IMR-90 (cell line): ENCODE data around the gene RAB39A. TPM values are rescaled to one million over a fixed set of nuclear protein-coding genes. Genes with fewer than 3 reads are reported as not detected.

Experiments
- ATAC-seq: fragments of 200-7000 bp; cut with Tn5 transposase; 2 replicates; pipeline ENCODE4 v1.9.1; 2020; ENCODE audit warnings: low read depth, mild to moderate bottlenecking, moderate library complexity
- BruUV-seq: library from RNA; stranded (reverse); fragments of 400-500 nt; replicated peaks from 2 replicates; lab custom pipeline; 2021; lab: Mats Ljungman, UMichigan
- CTCF ChIA-PET: fragments of 300-600 bp; formaldehyde crosslinking; extraction: SDS; loops from one replicate; lab custom pipeline; 2021; ENCODE audit warnings: antibody characterized with exemption; lab: Yijun Ruan, JAX
- POLR2A ChIA-PET: fragments of 300-600 bp; sonication (Branson Sonifier 250); formaldehyde crosslinking; loops from one replicate; lab custom pipeline; 2022; ENCODE audit warnings: antibody characterized with exemption; ENCODE audit not compliant: unreplicated experiment; lab: Charles Lee
- DNase-seq: peaks from one replicate; pipeline ENCODE4 v3.0.0; 2013
- H2AFZ ChIP-seq: replicated peaks from 2 replicates; pipeline ENCODE3; 2013; ENCODE audit warnings: low read length, mild to moderate bottlenecking; ENCODE audit not compliant: poor library complexity
- H2AK5ac ChIP-seq: 2 replicates; pipeline ENCODE4 v1.6.1; 2013; ENCODE audit warnings: low read depth, low read length, inconsistent platforms
- H2AK9ac ChIP-seq: replicated peaks from 2 replicates; pipeline ENCODE3; 2013; ENCODE audit warnings: mild to moderate bottlenecking, low read depth, low read length, moderate library complexity; ENCODE audit not compliant: poor library complexity
- H2BK120ac ChIP-seq: 2 replicates; pipeline ENCODE4 v1.6.1; 2013; ENCODE audit warnings: low read depth, low read length, inconsistent platforms
- H2BK15ac ChIP-seq: 3 replicates; pipeline ENCODE4 v1.6.1; 2013; ENCODE audit warnings: low read depth, low read length, inconsistent platforms
- H2BK20ac ChIP-seq: 2 replicates; pipeline ENCODE4 v1.6.1; 2013; ENCODE audit warnings: low read depth, mild to moderate bottlenecking, inconsistent platforms, low read length, moderate library complexity
- H2BK5ac ChIP-seq: 2 replicates; pipeline ENCODE4 v1.6.1; 2013; ENCODE audit warnings: mild to moderate bottlenecking, low read depth, low read length, inconsistent platforms; ENCODE audit not compliant: poor library complexity, severe bottlenecking
- H3K14ac ChIP-seq: replicated peaks from 2 replicates; pipeline ENCODE4 v1.6.1; 2013; ENCODE audit warnings: low read depth, low read length, inconsistent platforms
- H3K18ac ChIP-seq: 2 replicates; pipeline ENCODE4 v1.6.1; 2013; ENCODE audit warnings: low read depth, low read length, control low read depth
- H3K23ac ChIP-seq: 2 replicates; pipeline ENCODE4 v1.6.1; 2013; ENCODE audit warnings: low read depth, low read length, inconsistent platforms
- H3K27ac ChIP-seq: 2 replicates; pipeline ENCODE4 v1.5.1; 2013; ENCODE audit warnings: mild to moderate bottlenecking, control low read depth, low read length; ENCODE audit not compliant: insufficient read depth
- H3K27me3 ChIP-seq: 2 replicates; pipeline ENCODE4 v1.6.1; 2013; ENCODE audit warnings: low read length; ENCODE audit not compliant: control insufficient read depth, insufficient read depth
- H3K36me3 ChIP-seq: 2 replicates; pipeline ENCODE4 v1.6.1; 2013; ENCODE audit warnings: low read length, mixed read lengths; ENCODE audit not compliant: control insufficient read depth, insufficient read depth
- H3K4ac ChIP-seq: 2 replicates; pipeline ENCODE4 v1.6.1; 2013; ENCODE audit warnings: low read depth, low read length, inconsistent platforms
- H3K4me1 ChIP-seq: 2 replicates; pipeline ENCODE4 v1.6.1; 2013; ENCODE audit warnings: low read length, mixed read lengths; ENCODE audit not compliant: control insufficient read depth, insufficient read depth
- H3K4me2 ChIP-seq: 2 replicates; pipeline ENCODE4 v1.6.1; 2013; ENCODE audit warnings: low read depth, mild to moderate bottlenecking, control low read depth, low read length, moderate library complexity
- H3K4me3 ChIP-seq: 2 replicates; pipeline ENCODE4 v1.5.1; 2013; ENCODE audit warnings: low read depth, mild to moderate bottlenecking, control low read depth, low read length, moderate library complexity; ENCODE audit not compliant: insufficient read depth
- H3K56ac ChIP-seq: 2 replicates; pipeline ENCODE4 v1.6.1; 2013; ENCODE audit warnings: low read length, inconsistent platforms; ENCODE audit not compliant: insufficient read depth; ENCODE audit errors: extremely low read depth
- H3K79me1 ChIP-seq, 2 experiments: 2 replicates each; pipeline ENCODE4 v1.6.1; 2013; ENCODE audit warnings: low read length in 2 of 2, inconsistent platforms in 1 of 2, low read depth in 1 of 2
- H3K9ac ChIP-seq: 2 replicates; pipeline ENCODE4 v1.6.1; 2013; ENCODE audit warnings: low read depth, low read length, control low read depth
- H3K9me1 ChIP-seq: 2 replicates; pipeline ENCODE4 v1.6.1; 2013; ENCODE audit warnings: low read length, inconsistent platforms; ENCODE audit not compliant: insufficient read depth
- H3K9me3 ChIP-seq: 2 replicates; pipeline ENCODE4 v1.6.1; 2013; ENCODE audit warnings: low read length; ENCODE audit not compliant: control insufficient read depth, insufficient read depth
- H4K20me1 ChIP-seq: 2 replicates; pipeline ENCODE4 v1.6.1; 2013; ENCODE audit warnings: low read length, inconsistent platforms; ENCODE audit not compliant: insufficient read depth
- H4K5ac ChIP-seq: 2 replicates; pipeline ENCODE4 v1.6.1; 2013; ENCODE audit warnings: mild to moderate bottlenecking, low read depth, low read length, control low read depth
- H4K8ac ChIP-seq, 2 experiments: 2 replicates each; pipeline ENCODE4 v1.6.1; 2013; ENCODE audit warnings: low read depth in 2 of 2, low read length in 2 of 2, control low read depth in 1 of 2, inconsistent platforms in 1 of 2
- H4K91ac ChIP-seq: 2 replicates; pipeline ENCODE4 v1.6.1; 2013; ENCODE audit warnings: low read depth, low read length, inconsistent platforms; ENCODE audit not compliant: insufficient read depth
- BHLHE40 ChIP-seq: fragments of 150-350 bp; IDR thresholded peaks from 2 replicates; pipeline ENCODE4 v1.6.1; 2016; ENCODE audit warnings: mild to moderate bottlenecking, low read depth, low read length
- CHD1 ChIP-seq: IDR thresholded peaks from 2 replicates; pipeline ENCODE4 v1.6.1; 2012; ENCODE audit warnings: low read depth, low read length, improper control_type of control experiment
- CTCF ChIP-seq: conservative IDR thresholded peaks from 2 replicates; pipeline ENCODE4 v1.5.1; 2012; ENCODE audit warnings: mild to moderate bottlenecking, low read depth, low read length, improper control_type of control experiment
- ELK1 ChIP-seq: fragments of 150-350 bp; IDR thresholded peaks from 2 replicates; pipeline ENCODE4 v1.6.1; 2016; ENCODE audit warnings: low read depth, mild to moderate bottlenecking, low read length, moderate library complexity, borderline replicate concordance
- FOS ChIP-seq: fragments of 150-350 bp; IDR thresholded peaks from 2 replicates; pipeline ENCODE4 v1.6.1; 2016; ENCODE audit warnings: low read depth, low read length
- MAFK ChIP-seq: IDR thresholded peaks from 2 replicates; pipeline ENCODE4 v1.6.1; 2012; ENCODE audit warnings: low read depth, low read length, improper control_type of control experiment
- MAZ ChIP-seq: IDR thresholded peaks from 2 replicates; pipeline ENCODE4 v1.6.1; 2012; ENCODE audit warnings: low read depth, mild to moderate bottlenecking, low read length, improper control_type of control experiment, moderate library complexity, borderline replicate concordance
- MXI1 ChIP-seq: IDR thresholded peaks from 2 replicates; pipeline ENCODE4 v1.6.1; 2012; ENCODE audit warnings: low read depth, mild to moderate bottlenecking, low read length, moderate library complexity, borderline replicate concordance
- NFE2L2 ChIP-seq: fragments of 150-350 bp; IDR thresholded peaks from 2 replicates; pipeline ENCODE4 v1.6.1; 2016; ENCODE audit warnings: low read depth, mild to moderate bottlenecking, low read length
- POLR2A ChIP-seq: IDR thresholded peaks from 2 replicates; pipeline ENCODE4 v1.6.1; 2012; ENCODE audit warnings: mild to moderate bottlenecking, low read depth, low read length
- RAD21 ChIP-seq: IDR thresholded peaks from 2 replicates; pipeline ENCODE4 v1.6.1; 2012; ENCODE audit warnings: low read length, improper control_type of control experiment
- RCOR1 ChIP-seq: IDR thresholded peaks from 2 replicates; pipeline ENCODE4 v1.6.1; 2012; ENCODE audit warnings: mild to moderate bottlenecking, low read length, improper control_type of control experiment; ENCODE audit not compliant: insufficient replicate concordance
- RFX5 ChIP-seq: IDR thresholded peaks from 2 replicates; pipeline ENCODE4 v1.8.0; 2012; ENCODE audit warnings: low read depth, mild to moderate bottlenecking, low read length, moderate library complexity
- SMC3 ChIP-seq: fragments of 150-350 bp; IDR thresholded peaks from 2 replicates; pipeline ENCODE4 v1.6.1; 2016; ENCODE audit warnings: low read depth, mild to moderate bottlenecking, antibody characterized with exemption, low read length, moderate library complexity
- WGBS, 2 experiments: methylation state at CpG; one replicate each; pipeline versions ENCODE4 v1.1.5 to v1.1.7; 2013; ENCODE audit warnings: missing lambda C conversion rate in 2 of 2; ENCODE audit not compliant: insufficient read length in 1 of 2; ENCODE audit errors: extremely low coverage in 2 of 2; 5-methylcytosine and 5-hydroxymethylcytosine counted together
- dilution Hi-C: fragments of 300-500 bp; cut with HindIII; formaldehyde crosslinking; loops from one replicate; pipeline ENCODE4 v1.14.3; 2018; ENCODE audit warnings: low sequenced_read_pairs; ENCODE audit not compliant: unreplicated experiment
- in situ Hi-C: fragments of 300-500 bp; cut with MboI; formaldehyde crosslinking; loops from 3 replicates; pipeline ENCODE4 v1.14.3; 2019; ENCODE audit warnings: low sequenced_read_pairs, inconsistent platforms, mixed read lengths
- intact Hi-C: fragments of 100-400 bp; cut with micrococcal nuclease; formaldehyde crosslinking; loops from 2 replicates; pipeline ENCODE4 v1.10.0; 2022
- polyA plus RNA-seq, 3 experiments: library from polyadenylated mRNA; depleted of rRNA; stranded (reverse); fragments of >200 nt; gene quantifications; 2 replicates each; pipeline ENCODE4 v1.2.3, GENCODE V29; 2012; ENCODE audit warnings: low replicate concordance in 1 of 3
- total RNA-seq: library from RNA; depleted of rRNA; stranded (reverse); fragments of >200 nt; gene quantifications from 2 replicates; pipeline ENCODE4 v1.2.3, GENCODE V29; 2012

RAB39A gene
- total and polyA plus RNA-seq, 2 of the 4 experiments (the other 2 are of a cell fraction) = not detected

GRCh38 chr11:108008656-108009496 is 80.6 kb downstream of the RAB39A start, which contains the start of gene CUL5:
Gene CUL5 (plus strand): TSS chr11:108008898. CDS start chr11:108009349, 451 bp downstream.
- Histone ChIP-seq H4K20me1 (peaks cover 9% of the 10 kb centered on the region; the same call in 1 of the 2 replicates), H3K14ac (peak within 1 kb of the TSS; percentile 100), H2BK15ac (peak within 1 kb of the TSS; percentile 50; the same call in 2 of the 3 replicates), H3K27ac (peak within 1 kb of the TSS; percentile 94), H3K4me1 (no peaks in the 10 kb centered on the region), H4K5ac (peak within 1 kb of the TSS; percentile 96), H3K18ac (peak within 1 kb of the TSS; percentile 94), H2AK5ac (peak within 1 kb of the TSS; percentile 79), H2BK120ac (peak within 1 kb of the TSS; percentile 93), H3K27me3 (no peaks in the 10 kb centered on the region), H3K4me2 (peak within 1 kb of the TSS; percentile 85), H4K91ac (peak within 1 kb of the TSS; percentile 97), H3K4me3 (peak within 1 kb of the TSS; percentile 93), H3K9me3 (no peaks in the 10 kb centered on the region), H2AK9ac (peak within 1 kb of the TSS; percentile 97), H3K79me1 (peaks cover 6 to 24% of the 10 kb centered on the region in 2 experiments; a peak in 3 of 4 replicates), H3K36me3 (no peaks in the 10 kb centered on the region), H3K23ac (peak within 1 kb of the TSS; percentile 95), H2AFZ (peak within 1 kb of the TSS; percentile 99), H2BK5ac (peak within 1 kb of the TSS; percentile 97), H3K4ac (peak within 1 kb of the TSS; percentile 99), H3K56ac (peak within 1 kb of the TSS; percentile 95), H2BK20ac (0 out of 2 replicates have a peak within 1 kb of the TSS, but pooled peaks have one; percentile 12), H3K9ac (peak within 1 kb of the TSS; percentile 97), H3K9me1 (no peaks in the 10 kb centered on the region; the same call in 1 of the 2 replicates), H4K8ac (peak within 1 kb of the TSS; percentile 96 to 100)
- no TSS peak for BruUV-seq
- dilution Hi-C loops = no loop called here
- DNase-seq (peak; percentile 91), ATAC-seq (peak; percentile 93)
- 1% methylated on average over 35 of the region's 72 CpGs; no CpG with 5 or more reads in 1 of the 2 experiments for WGBS, 2 experiments
- in situ Hi-C loops = no loop called here
- ChIA-PET CTCF (interaction anchor here (0.6 to 1.5 kb wide), 11 partner anchors 13 to 85 kb away, joined by 3 to 9 read pairs (median 5); no protein-coding TSS in a partner anchor), POLR2A (interaction anchor here (0.5 to 0.6 kb wide), 2 partner anchors 13 to 32 kb away, joined by 3 to 5 read pairs; no protein-coding TSS in a partner anchor)
- intact Hi-C loops = loop anchor here (2.0 kb wide), 1 partner anchor 28 kb away; no protein-coding TSS in a partner anchor
- TF ChIP-seq CHD1 (no peak), BHLHE40 (peak; percentile 86), MAZ (peak; percentile 80; the same call in 1 of the 2 replicates), NFE2L2 (no peak), POLR2A (peak; percentile 94), SMC3 (peak; percentile 53), MXI1 (peak; percentile 46; the same call in 1 of the 2 replicates), CTCF (peak; percentile 85), RCOR1 (no peak), RAD21 (peak; percentile 66), ELK1 (no peak), RFX5 (no peak), MAFK (0 out of 2 replicates have a peak, but pooled peaks have one; percentile 25), FOS (no peak)
